PC-3 (cell line): Measurements from ENCODE around the gene ARMC3. TPM values are rescaled to one million over a fixed set of nuclear protein-coding genes. Genes with fewer than 3 reads are reported as not detected.

ENCODE experiments used
- ATAC-seq: fragments of 200-7000 bp; cut with Tn5 transposase; 2 replicates; pipeline ENCODE4 v1.9.1; 2020; ENCODE audit warnings: mild to moderate bottlenecking, moderate library complexity
- BruUV-seq: library from RNA; stranded (reverse); fragments of 400-500 nt; replicated peaks from 2 replicates; lab custom pipeline; 2021; lab: Mats Ljungman, UMichigan
- CTCF ChIA-PET: fragments of 300-600 bp; sonication (Branson Sonifier 250); formaldehyde crosslinking; loops from one replicate; lab custom pipeline; 2022; ENCODE audit warnings: antibody characterized with exemption; lab: Charles Lee
- POLR2A ChIA-PET: fragments of 300-600 bp; sonication (Branson Sonifier 250); formaldehyde crosslinking; loops from one replicate; lab custom pipeline; 2022; ENCODE audit warnings: antibody characterized with exemption; ENCODE audit not compliant: unreplicated experiment; lab: Charles Lee
- DNase-seq: peaks from one replicate; pipeline ENCODE4 v3.0.0-alpha.2; 2015
- H2AFZ ChIP-seq: fragments of 300-600 bp; sonication (generic); 2 replicates; pipeline ENCODE4 v1.6.0; 2016; ENCODE audit warnings: antibody characterized with exemption, low read length
- H3F3A ChIP-seq: fragments of 300-600 bp; sonication (generic); one replicate; pipeline ENCODE4 v1.6.0; 2017; ENCODE audit warnings: antibody characterized with exemption, low read length, control low read depth, mild to moderate bottlenecking; ENCODE audit not compliant: unreplicated experiment
- H3K27ac ChIP-seq: fragments of 300-600 bp; sonication (generic); 2 replicates; pipeline ENCODE4 v1.5.1; 2016; ENCODE audit warnings: mild to moderate bottlenecking, low read length
- H3K27me3 ChIP-seq: fragments of 300-600 bp; sonication (generic); 2 replicates; pipeline ENCODE4 v1.6.1; 2016; ENCODE audit warnings: low read length, mixed read lengths
- H3K36me3 ChIP-seq: fragments of 300-600 bp; sonication (generic); 2 replicates; pipeline ENCODE4 v1.6.1; 2016; ENCODE audit warnings: low read depth, mixed run types, low read length, mixed read lengths
- H3K4me1 ChIP-seq: fragments of 300-600 bp; sonication (generic); 2 replicates; pipeline ENCODE4 v1.5.1; 2016; ENCODE audit warnings: low read length; ENCODE audit not compliant: insufficient read depth
- H3K4me2 ChIP-seq: fragments of 300-600 bp; sonication (generic); 2 replicates; pipeline ENCODE4 v1.6.0; 2016; ENCODE audit warnings: low read length
- H3K4me3 ChIP-seq: fragments of 300-600 bp; sonication (generic); 2 replicates; pipeline ENCODE4 v1.5.1; 2016; ENCODE audit warnings: mild to moderate bottlenecking, low read length, mixed read lengths
- H3K79me2 ChIP-seq: fragments of 300-600 bp; sonication (generic); 2 replicates; pipeline ENCODE4 v1.6.1; 2017; ENCODE audit warnings: low read length, mixed read lengths
- H3K9ac ChIP-seq: fragments of 300-600 bp; sonication (generic); 2 replicates; pipeline ENCODE4 v1.6.0; 2016; ENCODE audit warnings: mild to moderate bottlenecking, low read length
- H3K9me2 ChIP-seq: fragments of 300-600 bp; sonication (generic); replicated peaks from 2 replicates; pipeline ENCODE4 v1.6.1; 2016; ENCODE audit warnings: mixed run types, low read length, mixed read lengths
- H3K9me3 ChIP-seq: fragments of 300-600 bp; sonication (generic); 2 replicates; pipeline ENCODE4 v1.6.1; 2016; ENCODE audit warnings: low read length, mixed read lengths
- H4K20me1 ChIP-seq: fragments of 300-600 bp; sonication (generic); 2 replicates; pipeline ENCODE4 v1.6.1; 2016; ENCODE audit warnings: low read length, mixed read lengths
- CTCF ChIP-seq: fragments of 300-600 bp; sonication (generic); conservative IDR thresholded peaks from 2 replicates; pipeline ENCODE4 v1.5.1; 2017; ENCODE audit warnings: antibody characterized with exemption, low read depth, mild to moderate bottlenecking, low read length
- EZH2 ChIP-seq: fragments of 300-600 bp; sonication (generic); IDR thresholded peaks from one replicate; pipeline ENCODE4 v1.6.1; 2017; ENCODE audit warnings: antibody characterized with exemption, mild to moderate bottlenecking, low read length; ENCODE audit not compliant: unreplicated experiment
- EZH2phosphoT487 ChIP-seq: fragments of 300-600 bp; sonication (generic); IDR thresholded peaks from 2 replicates; pipeline ENCODE4 v1.6.1; 2018; ENCODE audit warnings: mild to moderate bottlenecking, antibody characterized with exemption, low read length, borderline replicate concordance
- intact Hi-C: fragments of 100-400 bp; cut with micrococcal nuclease; formaldehyde crosslinking; loops from 2 replicates; pipeline ENCODE4 v1.9.0; 2023
- total RNA-seq: library from RNA; depleted of rRNA; stranded (reverse); fragments of >200 nt; gene quantifications from 2 replicates; pipeline ENCODE4 v1.2.3, GENCODE V29; 2014

ARMC3 gene
- total RNA-seq, 1 experiment from 2014 or later: 0.18 TPM

GRCh38 chr10:22959292-22959691, 31.4 kb downstream of the ARMC3 start:
- no peak overlapping the region for H3K4me2 ChIP-seq
- POLR2A ChIA-PET: no interaction called here
- H2AFZ ChIP-seq: no peak overlapping the region
- no peak overlapping the region for H3K27ac ChIP-seq
- no peaks in the 10 kb centered on the region for H3K9me3 ChIP-seq
- no peaks in the 10 kb centered on the region for H3K9me2 ChIP-seq
- no TSS peak for BruUV-seq
- no peaks in the 10 kb centered on the region for H3K27me3 ChIP-seq
- no peaks in the 10 kb centered on the region for H3K79me2 ChIP-seq
- TF ChIP-seq EZH2phosphoT487: no peak
- no peak for TF ChIP-seq CTCF
- no peak for TF ChIP-seq EZH2
- 0 out of 2 replicates have a peak, but pooled peaks cover 4% of the 10 kb centered on the region for H3K4me1 ChIP-seq
- DNase-seq (no peak), ATAC-seq (no peak)
- H3F3A ChIP-seq: no peaks in the 10 kb centered on the region
- no peaks in the 10 kb centered on the region for H4K20me1 ChIP-seq
- CTCF ChIA-PET: no interaction called here
- no peaks in the 10 kb centered on the region for H3K36me3 ChIP-seq
- intact Hi-C loops: no loop called here
- H3K9ac ChIP-seq: no peak overlapping the region
- no peak overlapping the region for H3K4me3 ChIP-seq

GRCh38 chr10:22959950-22960349, 32.1 kb downstream of the ARMC3 start:
- BruUV-seq: no TSS peak
- ATAC-seq: no peak
- POLR2A ChIA-PET: no interaction called here

More at GRCh38 chr10:22959950-22960349, 32.1 kb downstream of the ARMC3 start:
- Histone ChIP-seq H3K9me2 (no peaks in the 10 kb centered on the region), H3K27ac (no peak overlapping the region), H3K4me2 (no peak overlapping the region), H3F3A (no peaks in the 10 kb centered on the region), H3K36me3 (no peaks in the 10 kb centered on the region), H3K4me3 (no peak overlapping the region), H2AFZ (no peak overlapping the region), H3K79me2 (no peaks in the 10 kb centered on the region), H4K20me1 (no peaks in the 10 kb centered on the region), H3K4me1 (0 out of 2 replicates have a peak, but pooled peaks cover 4% of the 10 kb centered on the region), H3K27me3 (no peaks in the 10 kb centered on the region), H3K9ac (no peak overlapping the region), H3K9me3 (no peaks in the 10 kb centered on the region)
- no peak for TF ChIP-seq CTCF
- no peak for TF ChIP-seq EZH2phosphoT487
- TF ChIP-seq EZH2: no peak
- no peak for DNase-seq
- intact Hi-C loops: no loop called here
- CTCF ChIA-PET: no interaction called here
